Erythroblast (primary cell): ENCODE data around the gene IMMP2L.

Experiments
- DNase-seq, 2 experiments: peaks; one replicate each; lab custom pipeline; 2025; lab: John Stamatoyannopoulos, UW
- GATA1 ChIP-seq: IDR thresholded peaks from 2 replicates; pipeline ENCODE4 v1.6.1; 2011; ENCODE audit warnings: low read depth, mild to moderate bottlenecking, control low read depth, low read length, moderate library complexity
- POLR2A ChIP-seq: IDR thresholded peaks from 2 replicates; pipeline ENCODE4 v1.6.1; 2011; ENCODE audit warnings: mild to moderate bottlenecking, low read length

Gene IMMP2L

DNA sequence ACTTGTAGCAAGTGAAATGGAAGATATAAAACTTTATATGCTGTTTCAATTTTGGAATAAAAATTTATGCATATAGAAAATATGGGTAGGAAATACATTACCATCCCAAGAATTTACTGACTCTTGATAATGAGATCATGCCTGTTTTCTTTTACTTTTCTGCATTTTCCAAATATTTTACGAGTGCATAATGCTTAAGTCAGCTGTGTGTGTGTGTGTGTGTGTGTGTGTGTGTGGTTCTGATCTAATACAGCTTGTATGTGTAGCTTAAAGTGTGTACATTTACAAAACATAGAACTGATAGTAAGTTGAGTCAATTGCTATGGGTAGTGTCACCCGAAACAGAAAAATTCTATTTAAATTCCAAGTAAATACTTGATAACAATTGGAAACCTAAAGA lies 787.2 kb downstream of the IMMP2L start:
- TF ChIP-seq GATA1 = no peak
- no peak for TF ChIP-seq POLR2A
- no peak for DNase-seq

DNA sequence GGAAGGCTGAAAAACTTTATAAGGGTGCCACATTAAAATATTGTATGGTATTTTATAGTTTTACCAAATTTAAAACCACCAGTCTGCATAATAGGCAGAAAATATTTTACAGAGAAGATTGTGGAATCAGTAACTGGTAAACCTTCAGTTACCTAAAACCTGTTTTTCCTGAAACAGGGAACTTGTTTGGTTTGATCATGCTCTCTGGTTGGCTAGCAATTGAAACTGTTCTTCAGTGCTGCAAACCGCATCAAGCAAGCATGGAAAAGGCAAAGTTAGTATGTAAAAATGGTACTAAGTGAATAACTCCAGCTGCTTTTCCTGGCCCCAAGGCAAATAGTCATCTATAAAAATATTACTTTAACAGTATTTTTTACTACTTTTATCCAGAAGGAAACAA lies 788.2 kb downstream of the IMMP2L start:
- TF ChIP-seq POLR2A (no peak), GATA1 (no peak)
- no peak for DNase-seq

DNA sequence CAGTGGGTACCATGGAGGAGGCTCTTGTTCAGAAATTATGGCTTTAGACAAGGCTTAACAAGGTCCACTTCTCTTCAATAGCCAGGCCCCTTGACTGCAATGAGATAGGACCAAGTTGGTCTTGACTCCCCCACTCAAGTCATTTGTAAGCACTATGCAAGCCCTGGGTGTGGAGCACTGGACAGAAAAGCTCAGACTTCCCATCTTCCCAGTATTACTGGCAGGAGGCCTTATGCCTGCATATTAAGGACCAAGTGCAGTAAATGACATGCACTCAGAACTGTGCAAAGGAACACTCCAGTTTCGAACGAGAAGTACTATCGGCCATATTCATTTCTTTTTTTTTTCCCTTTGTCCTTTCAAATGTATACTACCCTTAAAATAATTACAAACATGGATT lies 789.7 kb downstream of the IMMP2L start:
- TF ChIP-seq GATA1 = no peak
- no peak for DNase-seq

GRCh38 chr7:110771717-110772116 lies 790.6 kb downstream of the IMMP2L start:
- DNase-seq = no peak
- TF ChIP-seq GATA1 (no peak), POLR2A (no peak)

DNA sequence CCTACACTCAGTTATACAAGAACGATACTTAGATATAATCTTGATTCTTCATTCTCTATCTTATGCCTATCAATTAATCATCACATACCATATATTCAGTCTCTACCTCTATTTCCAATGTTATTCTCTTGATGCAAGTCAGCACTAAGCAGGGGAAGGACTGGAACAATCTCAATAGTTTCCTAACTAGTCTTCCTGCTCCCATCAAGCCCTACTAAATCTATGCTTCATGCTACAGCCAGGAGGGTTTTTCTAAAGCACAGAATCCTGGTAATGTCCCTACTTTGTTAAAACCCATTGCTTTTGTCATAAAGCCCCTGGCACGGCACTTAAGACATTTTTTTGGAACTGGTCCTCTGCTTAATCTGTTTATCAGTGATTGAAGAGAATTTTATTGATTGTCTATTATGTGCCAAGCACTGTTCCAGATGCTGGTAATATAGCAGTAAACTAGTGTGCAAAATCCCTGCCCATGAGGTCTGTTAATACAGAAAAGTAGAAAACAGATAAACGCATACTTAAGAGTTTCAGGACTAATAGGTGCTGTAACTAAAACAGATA lies 794.7 kb downstream of the IMMP2L start:
- DNase-seq = no peak
- TF ChIP-seq GATA1 = no peak

GRCh38 chr7:110766864-110767263 lies 795.4 kb downstream of the IMMP2L start:
- TF ChIP-seq POLR2A (no peak), GATA1 (no peak)

DNA sequence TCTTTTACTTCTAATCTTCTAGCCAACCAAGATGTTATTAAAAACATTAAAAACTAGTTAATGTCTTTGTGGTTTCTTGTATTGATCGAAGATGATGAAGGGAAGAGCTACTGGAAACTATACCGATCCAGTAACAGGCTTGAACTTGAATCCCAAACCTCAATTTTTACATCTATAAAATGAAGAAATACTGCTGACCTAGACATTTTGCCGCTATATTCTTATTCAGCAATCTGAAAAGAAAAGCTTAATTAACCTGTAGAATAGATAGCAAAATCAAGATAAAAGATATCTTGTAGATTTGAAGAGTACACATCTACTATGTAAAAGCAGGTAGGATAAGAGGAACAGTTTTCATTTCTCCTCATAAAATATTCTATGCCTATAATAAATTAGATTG lies 797.4 kb downstream of the IMMP2L start:
- no peak for DNase-seq

More at GRCh38 chr7:110766864-110767263, 795.4 kb downstream of the IMMP2L start:
- DNase-seq = no peak

GRCh38 chr7:110762546-110763225 lies 799.6 kb downstream of the IMMP2L start:
- no peak for DNase-seq
- no peak for TF ChIP-seq GATA1
- no peak for TF ChIP-seq POLR2A

More for the DNA sequence above, 797.4 kb downstream of the IMMP2L start:
- TF ChIP-seq GATA1 = no peak
- no peak for TF ChIP-seq POLR2A

DNA sequence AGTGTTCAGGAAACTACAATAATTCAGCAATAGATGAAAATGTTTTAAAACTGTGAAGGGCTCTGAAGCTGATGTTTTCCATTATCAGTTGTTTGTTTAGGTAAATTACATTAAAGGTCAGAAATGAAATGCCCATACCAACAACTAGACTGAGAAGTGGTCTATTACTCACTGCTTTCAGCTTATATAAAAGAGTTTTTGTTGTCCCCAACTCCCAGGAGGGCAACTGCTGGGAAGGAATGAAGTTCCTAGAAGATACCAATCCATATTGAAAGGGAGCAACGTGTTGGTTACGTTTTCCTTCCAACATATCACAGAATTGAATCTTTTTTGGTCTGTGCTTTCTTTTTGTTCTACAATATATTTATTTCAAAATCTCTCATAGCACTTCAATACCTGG lies 802.0 kb downstream of the IMMP2L start:
- TF ChIP-seq POLR2A (no peak), GATA1 (no peak)
- no peak for DNase-seq

DNA sequence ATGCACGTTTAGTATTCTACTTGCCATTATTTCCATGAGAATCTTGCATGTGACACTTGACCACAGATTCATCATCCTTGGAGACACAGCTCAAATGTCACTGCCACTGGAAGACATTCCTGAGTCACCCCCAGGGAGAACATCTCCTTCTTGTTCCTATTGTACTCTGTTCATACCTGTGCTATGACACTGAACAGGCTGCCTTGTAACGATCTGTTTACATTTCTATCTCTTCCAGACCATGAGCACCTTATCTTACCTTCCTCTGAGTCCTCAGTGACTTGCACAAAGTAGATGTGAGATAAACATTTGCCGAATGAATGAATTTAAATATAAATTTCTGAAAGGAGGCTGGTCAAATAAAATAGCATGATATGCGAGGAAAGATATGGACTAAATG lies 803.2 kb downstream of the IMMP2L start:
- TF ChIP-seq GATA1 = no peak
- no peak for TF ChIP-seq POLR2A
- DNase-seq = no peak

DNA sequence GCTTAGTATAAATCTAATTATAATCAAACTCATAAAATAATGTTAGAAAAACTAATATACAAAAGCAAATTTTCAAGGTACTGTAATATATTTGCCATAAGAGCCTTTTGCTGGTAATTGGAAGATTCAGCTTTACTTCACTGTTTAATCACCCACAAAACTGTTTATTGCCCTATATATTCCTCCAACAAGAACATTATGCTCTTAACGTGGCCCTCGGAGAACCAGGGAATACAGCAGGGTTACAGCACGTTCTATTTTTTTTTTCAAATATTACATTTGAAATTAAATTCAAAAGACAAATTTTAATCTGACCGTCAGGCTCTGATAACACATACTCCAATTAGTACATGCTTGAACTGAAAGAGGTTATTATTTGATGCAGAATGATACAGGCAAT lies 807.6 kb downstream of the IMMP2L start:
- no peak for DNase-seq
- no peak for TF ChIP-seq POLR2A
- no peak for TF ChIP-seq GATA1

DNA sequence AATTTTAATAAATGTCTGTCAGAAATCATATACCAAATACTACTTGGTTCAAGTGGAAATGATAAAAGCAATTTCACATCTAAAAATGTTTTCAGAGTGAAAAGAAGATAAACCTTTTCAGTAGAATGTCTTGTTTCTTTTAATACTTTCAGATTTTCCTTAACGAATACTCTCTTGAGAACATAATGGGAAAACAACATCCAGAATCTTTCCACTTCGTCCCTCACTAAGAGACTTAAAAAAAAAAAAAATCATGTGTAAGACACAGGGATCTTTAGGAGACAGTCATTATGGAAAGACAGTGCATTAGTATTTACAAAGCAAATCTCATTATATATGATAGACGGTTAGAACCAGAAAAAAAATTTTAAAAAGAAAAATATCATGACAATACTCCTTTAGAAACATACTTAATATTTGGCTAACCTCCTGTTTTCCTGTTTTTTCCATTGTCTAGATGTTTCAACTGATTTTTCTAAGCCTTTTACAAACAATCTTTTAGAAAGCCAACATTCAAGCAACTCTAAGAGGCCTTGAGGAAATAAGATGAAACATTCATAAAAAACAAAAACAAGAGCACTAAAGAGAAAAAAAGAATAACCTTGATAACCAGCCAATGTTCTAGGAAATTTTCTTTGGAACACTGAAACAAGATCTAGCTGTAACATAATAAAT lies 811.2 kb downstream of the IMMP2L start:
- no peak for TF ChIP-seq POLR2A
- DNase-seq = no peak

DNA sequence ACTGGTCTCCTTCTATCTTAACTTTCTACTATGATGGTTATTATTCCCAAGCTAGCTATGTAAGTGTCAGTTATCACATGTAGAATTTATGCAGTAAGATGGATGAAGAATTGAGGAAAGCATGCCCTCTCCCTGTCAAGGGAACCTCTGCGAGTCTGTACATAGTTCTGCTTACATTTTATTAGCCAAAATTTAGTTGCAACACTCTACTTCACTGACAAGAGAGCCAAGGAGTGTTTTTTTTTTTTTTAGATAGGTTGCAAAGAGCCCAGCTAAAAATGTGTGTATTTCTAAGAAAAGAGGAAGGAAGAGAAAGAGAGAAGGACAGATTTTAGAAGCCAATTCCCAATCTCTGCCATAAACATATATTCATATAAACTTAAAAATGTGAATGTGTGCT lies 829.1 kb downstream of the IMMP2L start:
- DNase-seq = no peak
- TF ChIP-seq POLR2A (no peak), GATA1 (no peak)

GRCh38 chr7:110724811-110725210 lies 837.5 kb downstream of the IMMP2L start:
- no peak for DNase-seq
- TF ChIP-seq GATA1 (no peak), POLR2A (no peak)

- no peak for TF ChIP-seq GATA1
- no peak for TF ChIP-seq POLR2A
- no peak for DNase-seq
Observed at GRCh38 chr7:110721395-110721794, 840.9 kb downstream of the IMMP2L start.

GRCh38 chr7:110720626-110721025 lies 841.7 kb downstream of the IMMP2L start:
- no peak for DNase-seq
- TF ChIP-seq POLR2A = no peak
- TF ChIP-seq GATA1 = no peak
